GM12872 (cell line): ENCODE results near the gene DDX20.

Source experiments
- CTCF ChIP-seq: IDR thresholded peaks from 3 replicates; pipeline ENCODE4 v1.5.1; 2011; ENCODE audit warnings: low read depth, mild to moderate bottlenecking, low read length, moderate library complexity; ENCODE audit not compliant: insufficient read depth

The DDX20 gene

GRCh38 chr1:111734426-111734825 is 21.3 kb upstream of the DDX20 start:
- TF ChIP-seq CTCF, result no peak

GRCh38 chr1:111734856-111735255 is 20.8 kb upstream of the DDX20 start:
- no peak for TF ChIP-seq CTCF

- TF ChIP-seq CTCF, result no peak
Measured at GRCh38 chr1:111735321-111735720, 20.4 kb upstream of the DDX20 start.

- no peak for TF ChIP-seq CTCF
Measured at GRCh38 chr1:111735858-111736544, 19.7 kb upstream of the DDX20 start.

- no peak for TF ChIP-seq CTCF
Measured at GRCh38 chr1:111736548-111737215, 19.0 kb upstream of the DDX20 start.

- no peak for TF ChIP-seq CTCF
Measured at GRCh38 chr1:111737216-111738132, 18.2 kb upstream of the DDX20 start.

- no peak for TF ChIP-seq CTCF
Measured at GRCh38 chr1:111738133-111738435, 17.6 kb upstream of the DDX20 start.
